Measurements from ENCODE around the gene TPP2. TPM values are rescaled to one million over a fixed set of nuclear protein-coding genes. Genes with fewer than 3 reads are reported as not detected.
A peak's percentile ranks its signal among the peaks of the same experiment; 100 is the strongest.

TPP2 gene
- total RNA-seq, 4 donors from 2014 or later: 26.2 to 61.0 (median 30.5) TPM

DNA sequence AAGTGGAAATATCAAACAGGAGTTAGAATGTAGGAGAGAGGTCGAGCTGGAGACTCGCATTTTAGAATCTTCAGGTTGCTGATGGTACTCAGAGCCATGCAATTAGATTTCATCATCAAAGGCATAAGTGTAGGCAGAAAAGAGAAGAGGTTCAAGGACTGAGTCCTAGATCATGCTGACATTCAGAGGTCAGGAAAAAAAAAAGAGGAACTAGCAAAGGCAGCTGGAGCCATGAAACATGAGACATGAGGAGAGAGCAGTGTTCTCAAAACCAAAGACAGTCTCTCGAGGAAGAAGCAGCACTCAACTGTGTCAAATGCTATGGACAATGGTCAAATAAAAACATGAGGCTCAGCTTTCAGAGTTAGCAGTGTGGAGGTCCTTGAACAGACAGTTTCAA is 12.4 kb upstream of the TPP2 start:
- Histone ChIP-seq H3K9me3 (no peaks in the 10 kb centered on the region), H3K27ac (no peak overlapping the region), H3K4me1 (no peaks in the 10 kb centered on the region), H3K27me3 (no peaks in the 10 kb centered on the region), H3K4me3 (no peak overlapping the region), H3K36me3 (no peaks in the 10 kb centered on the region)
- TF ChIP-seq POLR2AphosphoS5 (IDR thresholded peaks at IDR 0.05): no peak
- no peak for TF ChIP-seq POLR2A (IDR thresholded peaks at IDR 0.05)
- TF ChIP-seq, protein P1, sequence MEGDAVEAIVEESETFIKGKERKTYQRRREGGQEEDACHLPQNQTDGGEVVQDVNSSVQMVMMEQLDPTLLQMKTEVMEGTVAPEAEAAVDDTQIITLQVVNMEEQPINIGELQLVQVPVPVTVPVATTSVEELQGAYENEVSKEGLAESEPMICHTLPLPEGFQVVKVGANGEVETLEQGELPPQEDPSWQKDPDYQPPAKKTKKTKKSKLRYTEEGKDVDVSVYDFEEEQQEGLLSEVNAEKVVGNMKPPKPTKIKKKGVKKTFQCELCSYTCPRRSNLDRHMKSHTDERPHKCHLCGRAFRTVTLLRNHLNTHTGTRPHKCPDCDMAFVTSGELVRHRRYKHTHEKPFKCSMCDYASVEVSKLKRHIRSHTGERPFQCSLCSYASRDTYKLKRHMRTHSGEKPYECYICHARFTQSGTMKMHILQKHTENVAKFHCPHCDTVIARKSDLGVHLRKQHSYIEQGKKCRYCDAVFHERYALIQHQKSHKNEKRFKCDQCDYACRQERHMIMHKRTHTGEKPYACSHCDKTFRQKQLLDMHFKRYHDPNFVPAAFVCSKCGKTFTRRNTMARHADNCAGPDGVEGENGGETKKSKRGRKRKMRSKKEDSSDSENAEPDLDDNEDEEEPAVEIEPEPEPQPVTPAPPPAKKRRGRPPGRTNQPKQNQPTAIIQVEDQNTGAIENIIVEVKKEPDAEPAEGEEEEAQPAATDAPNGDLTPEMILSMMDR (IDR thresholded peaks at IDR 0.05): no peak
- TF ChIP-seq EP300 (IDR thresholded peaks at IDR 0.05): no peak
- WGBS: 59% methylated on average over 3 of the region's 3 CpGs
- no peak for DNase-seq (ENCODE audit: low spot score in 2 of 2)

DNA sequence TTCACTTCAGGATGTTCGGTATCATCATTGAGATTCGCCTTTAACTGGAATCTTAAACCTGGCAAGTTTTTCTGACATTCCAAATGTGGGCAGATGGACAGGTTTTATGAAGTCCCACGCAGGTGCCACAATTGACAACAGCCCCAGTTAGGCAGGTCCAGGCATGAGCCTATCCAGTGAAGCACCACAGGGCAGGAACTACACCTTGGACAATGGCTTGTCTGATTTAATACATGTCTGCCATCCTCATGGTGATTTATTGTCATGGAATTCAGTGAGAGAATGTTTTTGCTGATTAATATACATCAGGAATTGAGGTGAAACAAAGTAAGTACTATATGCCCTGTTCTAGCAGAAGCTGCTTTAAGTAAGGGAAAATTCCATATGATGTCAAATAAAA is 10.2 kb upstream of the TPP2 start:
- no peaks in the 10 kb centered on the region for H3K36me3 ChIP-seq
- no peak for DNase-seq (ENCODE audit: low spot score in 2 of 2)
- WGBS: 69% methylated on average over 3 of the region's 3 CpGs
- H3K4me1 ChIP-seq: peaks cover 2% of the 10 kb centered on the region
- TF ChIP-seq, protein P1 (IDR thresholded peaks at IDR 0.05): no peak
- TF ChIP-seq EP300 (IDR thresholded peaks at IDR 0.05): no peak
- no peak for TF ChIP-seq POLR2A (IDR thresholded peaks at IDR 0.05)
- TF ChIP-seq POLR2AphosphoS5 (IDR thresholded peaks at IDR 0.05): no peak
- no peak overlapping the region for H3K27ac ChIP-seq
- no peak overlapping the region for H3K4me3 ChIP-seq
- H3K27me3 ChIP-seq: no peaks in the 10 kb centered on the region
- no peaks in the 10 kb centered on the region for H3K9me3 ChIP-seq

DNA sequence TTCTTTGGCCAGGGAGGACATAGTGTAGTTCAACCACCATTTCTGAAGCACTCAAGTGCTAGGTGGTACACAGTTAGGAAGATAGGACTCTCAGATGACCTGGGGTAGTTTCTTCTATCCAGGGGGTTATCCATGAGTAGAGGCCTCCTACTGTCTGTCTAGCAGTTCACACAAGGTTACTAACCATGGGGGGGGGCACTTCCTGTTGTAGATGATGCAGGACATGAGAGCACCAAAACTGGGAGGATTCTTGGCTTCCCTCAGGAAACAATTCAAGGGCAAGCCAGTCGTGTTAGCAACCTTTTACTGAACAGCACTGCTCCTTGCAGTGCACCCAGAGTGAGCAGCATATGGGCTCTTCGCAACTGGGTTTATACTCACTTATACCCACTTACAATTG is 8.9 kb upstream of the TPP2 start:
- H3K27me3 ChIP-seq: no peaks in the 10 kb centered on the region
- 58% methylated on average over 2 of the region's 2 CpGs for WGBS
- no peak overlapping the region for H3K27ac ChIP-seq
- TF ChIP-seq, protein P1 (IDR thresholded peaks at IDR 0.05): no peak
- no peak for TF ChIP-seq POLR2A (IDR thresholded peaks at IDR 0.05)
- TF ChIP-seq POLR2AphosphoS5 (IDR thresholded peaks at IDR 0.05): no peak
- TF ChIP-seq EP300 (IDR thresholded peaks at IDR 0.05): no peak
- H3K36me3 ChIP-seq: no peaks in the 10 kb centered on the region
- peaks cover 15% of the 10 kb centered on the region for H3K4me1 ChIP-seq
- no peak for DNase-seq (ENCODE audit: low spot score in 2 of 2)
- H3K9me3 ChIP-seq: no peaks in the 10 kb centered on the region
- H3K4me3 ChIP-seq: no peak overlapping the region

DNA sequence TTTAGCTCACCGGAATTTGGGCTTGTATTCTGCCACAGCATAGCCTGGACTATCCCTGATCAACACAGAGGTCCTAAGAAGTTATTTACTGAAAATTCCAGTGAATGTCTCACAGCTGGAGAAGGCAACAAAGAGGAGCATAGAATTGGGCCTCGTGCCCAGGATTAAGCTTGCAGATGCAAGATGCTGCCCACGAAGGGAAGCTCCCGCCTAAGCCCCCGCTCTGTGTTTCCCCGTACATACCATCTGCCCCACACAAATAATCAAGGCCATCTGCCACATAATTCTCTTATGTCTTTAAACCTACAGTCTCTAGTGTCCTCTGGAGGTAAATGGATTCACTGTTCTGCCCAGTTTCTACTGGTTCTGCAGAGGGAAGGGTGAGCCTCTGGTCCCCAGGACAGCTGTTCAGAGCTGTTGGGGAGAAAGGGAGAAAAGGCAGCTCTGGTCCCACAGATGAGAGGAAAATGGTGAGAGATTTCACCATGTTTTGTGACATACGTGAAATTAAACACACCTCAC is 7.4 kb upstream of the TPP2 start:
- no peak for TF ChIP-seq EP300 (IDR thresholded peaks at IDR 0.05)
- TF ChIP-seq POLR2A (IDR thresholded peaks at IDR 0.05): no peak
- TF ChIP-seq, protein P1 (IDR thresholded peaks at IDR 0.05): no peak
- TF ChIP-seq POLR2AphosphoS5 (IDR thresholded peaks at IDR 0.05): no peak
- 67% methylated on average over 6 of the region's 7 CpGs for WGBS
- Histone ChIP-seq H3K4me3 (no peak overlapping the region), H3K27ac (no peak overlapping the region), H3K9me3 (no peaks in the 10 kb centered on the region), H3K36me3 (no peaks in the 10 kb centered on the region), H3K27me3 (no peaks in the 10 kb centered on the region), H3K4me1 (peaks cover 17% of the 10 kb centered on the region)
- no peak for DNase-seq (ENCODE audit: low spot score in 2 of 2)

DNA sequence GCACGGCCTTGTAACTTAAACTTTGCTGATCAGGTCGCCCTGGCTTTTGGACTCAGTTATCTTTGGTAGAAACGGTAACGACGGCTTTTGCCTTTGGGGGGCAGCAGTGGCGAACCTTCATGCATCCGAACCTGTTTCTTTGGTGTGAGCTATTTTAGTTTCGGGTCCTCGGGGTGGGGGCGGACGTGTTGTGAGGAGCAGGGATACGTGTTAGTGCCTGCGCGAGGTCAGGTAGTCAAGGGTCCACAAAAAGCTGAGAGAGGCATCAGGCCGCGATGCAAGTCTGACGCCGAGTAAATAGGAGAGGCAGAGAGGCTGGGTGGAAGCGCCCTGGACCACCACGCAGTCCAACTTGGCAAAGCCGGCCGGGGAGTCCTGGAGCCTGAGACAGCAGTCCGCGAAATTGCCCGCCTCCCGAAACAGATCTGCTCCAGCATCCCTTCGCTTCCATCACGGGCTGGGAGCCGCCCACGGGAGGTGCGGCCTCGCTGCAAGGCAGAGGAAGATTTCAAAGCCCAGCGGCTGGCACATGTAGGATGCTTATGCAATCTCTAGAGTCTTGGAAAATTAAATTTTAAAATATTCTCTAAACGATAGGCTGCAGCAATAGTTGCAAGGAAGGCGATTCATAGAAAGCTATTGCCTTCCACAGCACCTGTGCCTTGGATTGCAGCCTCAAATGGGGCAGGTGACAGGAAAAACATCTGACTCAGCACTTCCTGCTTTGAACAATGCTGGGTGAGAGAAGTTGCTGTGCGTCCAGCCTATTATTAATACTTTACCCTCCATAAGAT is 4.6 kb upstream of the TPP2 start:
- TF ChIP-seq POLR2A (IDR thresholded peaks at IDR 0.05): no peak
- no peak for TF ChIP-seq POLR2AphosphoS5 (IDR thresholded peaks at IDR 0.05)
- TF ChIP-seq, protein P1 (IDR thresholded peaks at IDR 0.05): peak; percentile 35 to 41
- TF ChIP-seq EP300 (IDR thresholded peaks at IDR 0.05): no peak
- DNase-seq (ENCODE audit: low spot score in 2 of 2): peak; percentile 89 to 90
- H3K27ac ChIP-seq: peak overlapping the region; percentile 64
- no peaks in the 10 kb centered on the region for H3K27me3 ChIP-seq
- peak overlapping the region; percentile 56 for H3K4me3 ChIP-seq
- peaks cover 25% of the 10 kb centered on the region for H3K4me1 ChIP-seq
- H3K36me3 ChIP-seq: no peaks in the 10 kb centered on the region
- H3K9me3 ChIP-seq: no peaks in the 10 kb centered on the region
- 1% methylated on average over 25 of the region's 36 CpGs for WGBS

All from suprapubic skin (tissue), 4 donors.